H1 (cell line): Measurements from ENCODE around the gene ASTN1. TPM values are rescaled to one million over a fixed set of nuclear protein-coding genes. Genes with fewer than 3 reads are reported as not detected.

Source experiments
- HDAC2 ChIP-seq, 2 experiments: fragments of 300-600 bp in 1 of 2; sonication (generic) in 1 of 2; IDR thresholded peaks; 2 replicates each; pipeline ENCODE4 v1.6.1; 2011 to 2012; ENCODE audit warnings: low read depth in 2 of 2, low read length in 2 of 2, mild to moderate bottlenecking in 2 of 2, moderate library complexity in 2 of 2, borderline replicate concordance in 1 of 2, inconsistent platforms in 1 of 2
- POLR2AphosphoS5 ChIP-seq: IDR thresholded peaks from 2 replicates; pipeline ENCODE4 v1.6.1; 2011; ENCODE audit warnings: low read depth, low read length
- POU5F1 ChIP-seq: IDR thresholded peaks from 2 replicates; pipeline ENCODE4 v1.6.1; 2011; ENCODE audit warnings: low read depth, mild to moderate bottlenecking, low read length, moderate library complexity
- SIX5 ChIP-seq: IDR thresholded peaks from 2 replicates; pipeline ENCODE4 v1.6.1; 2011; ENCODE audit warnings: mild to moderate bottlenecking, low read depth, low read length
- SP2 ChIP-seq: IDR thresholded peaks from 2 replicates; pipeline ENCODE4 v1.6.1; 2012; ENCODE audit warnings: mild to moderate bottlenecking, low read length, inconsistent platforms
- polyA plus RNA-seq, 7 experiments: library from polyadenylated mRNA; depleted of rRNA in 3 of 7; stranded (reverse) in 5 of 7; unstranded in 2 of 7; fragments of >200 nt in 5 of 7; fragments of 200-250 nt in 2 of 7; gene quantifications; 1 replicate in 5 of 7; 2 replicates in 1 of 7; 4 replicates in 1 of 7; pipeline versions ENCODE4 v1.2.1 to v1.2.3, GENCODE V29; 2011 to 2013; ENCODE audit warnings: missing spikeins in 2 of 7, mixed read lengths in 2 of 7
- total RNA-seq: library from RNA; stranded (reverse); fragmentation: NEBNext Ultra II Directional; extraction: Animal tissue kit (Norgen Biotek cat#: 25700); gene quantifications from 2 replicates; pipeline ENCODE4 v1.2.1, GENCODE V29; 2021

Gene ASTN1
- total and polyA plus RNA-seq, 2 of the 8 experiments (the other 6 are each of a cell fraction or from before 2014, with no cell fraction given), result 2.9 to 4.1 TPM

DNA sequence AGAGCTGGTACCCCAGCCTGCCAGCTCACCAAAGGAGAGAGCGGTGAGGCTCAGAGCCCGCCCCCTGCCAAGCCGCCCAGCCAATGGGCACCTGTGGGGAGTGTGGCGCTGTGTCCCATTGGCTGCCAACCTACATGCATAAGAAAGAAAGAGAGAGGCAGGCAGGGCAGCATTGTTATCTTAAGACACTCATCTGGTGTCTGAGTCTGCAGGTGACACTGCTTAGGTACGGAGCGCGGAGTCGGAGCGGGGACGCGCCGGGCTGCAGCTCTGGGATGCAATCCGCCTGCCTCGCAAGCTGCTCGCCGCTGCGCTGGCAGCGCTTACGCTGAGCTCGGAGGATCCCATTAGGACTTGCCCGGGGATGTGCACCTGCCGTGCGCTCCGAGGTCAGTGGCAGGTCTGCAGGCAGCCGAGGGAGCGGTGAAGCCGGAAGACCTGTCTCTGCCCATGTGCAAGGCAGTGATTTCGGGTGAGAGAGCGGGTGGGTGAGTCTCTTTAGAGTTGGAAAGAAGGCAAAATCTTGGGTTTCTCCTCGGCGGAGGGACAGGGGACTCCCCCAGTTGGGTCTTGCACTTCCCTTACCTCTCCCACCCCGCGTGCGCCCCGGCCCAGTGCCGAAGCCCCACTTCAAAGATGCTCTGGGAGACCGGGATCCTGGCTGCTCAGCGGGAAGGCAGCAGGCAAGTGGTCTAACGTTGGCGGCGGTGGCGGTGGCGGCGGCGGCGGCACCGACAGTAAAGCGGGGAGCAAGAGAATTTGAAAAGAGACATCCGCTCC is 6.4 kb upstream of the ASTN1 start, which contains the start of gene BRINP2 (continued):
- TF ChIP-seq POU5F1 (peak; percentile 89; the same call in 1 of the 2 replicates), SIX5 (no peak), HDAC2 (IDR thresholded peaks at IDR 0.05; ENCODE audit: borderline replicate concordance in 1 of 2, low read depth in 2 of 2, low read length in 2 of 2) (peak in 1 of 2 experiments; percentile 71; a peak in 1 of 4 replicates), SP2 (peak; percentile 69), POLR2AphosphoS5 (peak; percentile 45; the same call in 1 of the 2 replicates)
